Renal pelvis (tissue), 4 donors: ENCODE results near the gene KMT2C. TPM values are rescaled to one million over a fixed set of nuclear protein-coding genes. Genes with fewer than 3 reads are reported as not detected.
"Not testable (repeated sequence)": the region's sequence is repeated elsewhere in the genome, so short reads cannot be mapped to it uniquely, and the experiment has no call there.

Source experiments
- DNase-seq: peaks from one replicate; pipeline ENCODE4 v3.0.0-alpha.2; 2013
- polyA plus RNA-seq, 3 donors: library from polyadenylated mRNA; unstranded; fragments of 120-200 nt; gene quantifications; one replicate each; pipeline ENCODE4 v1.2.1, GENCODE V29; 2013; ENCODE audit not compliant: insufficient read length in 3 of 3

Gene KMT2C
- polyA plus RNA-seq, 3 donors = 36.2 to 46.0 (median 43.2) TPM

DNA sequence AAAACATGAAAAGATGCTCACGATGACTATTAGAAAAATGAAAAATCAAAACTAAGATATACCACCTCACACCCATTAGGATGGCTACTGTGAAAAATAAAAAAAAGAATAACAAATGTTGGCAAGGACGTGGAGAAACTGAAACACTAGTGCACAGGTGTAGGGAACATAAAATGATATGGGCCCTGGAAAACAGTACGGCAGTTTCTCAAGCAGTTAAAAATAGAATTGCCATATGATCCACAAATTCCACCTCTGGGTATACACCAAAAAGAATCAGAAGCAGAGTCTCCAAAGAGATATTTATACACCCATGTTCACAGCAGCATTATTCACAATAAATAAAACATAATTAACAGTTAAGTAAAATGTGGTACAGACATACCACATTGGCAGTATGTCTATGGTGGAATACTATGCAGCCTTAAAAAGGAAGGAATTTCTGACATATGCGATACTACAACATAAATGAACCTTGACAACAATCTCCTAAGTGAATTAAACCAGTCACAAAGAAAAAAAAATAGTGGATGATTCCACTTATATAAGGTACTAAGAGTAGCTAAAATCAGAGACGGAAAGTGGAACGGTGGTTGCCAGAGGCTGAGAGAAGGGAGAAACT, 69.7 kb downstream of the KMT2C start:
- no peak for DNase-seq

DNA sequence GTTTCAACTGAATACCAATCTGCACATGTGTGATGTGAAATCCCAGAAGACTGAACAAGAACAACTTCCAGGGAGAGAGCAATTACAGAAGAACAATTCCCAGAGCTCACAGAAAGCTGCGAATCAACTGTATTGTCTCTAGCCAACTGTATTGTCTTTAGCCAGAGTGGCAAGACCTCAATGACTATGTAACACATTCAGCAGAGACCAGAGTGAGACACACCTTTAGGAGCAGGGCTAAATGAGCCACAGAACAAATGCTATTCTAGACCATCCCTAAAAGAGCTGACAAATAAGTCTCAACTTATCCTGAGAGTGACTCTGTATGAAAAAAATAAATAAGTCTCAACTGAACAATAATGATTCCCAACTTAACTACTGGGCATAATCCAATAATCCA, 72.0 kb downstream of the KMT2C start:
- DNase-seq = no peak

DNA sequence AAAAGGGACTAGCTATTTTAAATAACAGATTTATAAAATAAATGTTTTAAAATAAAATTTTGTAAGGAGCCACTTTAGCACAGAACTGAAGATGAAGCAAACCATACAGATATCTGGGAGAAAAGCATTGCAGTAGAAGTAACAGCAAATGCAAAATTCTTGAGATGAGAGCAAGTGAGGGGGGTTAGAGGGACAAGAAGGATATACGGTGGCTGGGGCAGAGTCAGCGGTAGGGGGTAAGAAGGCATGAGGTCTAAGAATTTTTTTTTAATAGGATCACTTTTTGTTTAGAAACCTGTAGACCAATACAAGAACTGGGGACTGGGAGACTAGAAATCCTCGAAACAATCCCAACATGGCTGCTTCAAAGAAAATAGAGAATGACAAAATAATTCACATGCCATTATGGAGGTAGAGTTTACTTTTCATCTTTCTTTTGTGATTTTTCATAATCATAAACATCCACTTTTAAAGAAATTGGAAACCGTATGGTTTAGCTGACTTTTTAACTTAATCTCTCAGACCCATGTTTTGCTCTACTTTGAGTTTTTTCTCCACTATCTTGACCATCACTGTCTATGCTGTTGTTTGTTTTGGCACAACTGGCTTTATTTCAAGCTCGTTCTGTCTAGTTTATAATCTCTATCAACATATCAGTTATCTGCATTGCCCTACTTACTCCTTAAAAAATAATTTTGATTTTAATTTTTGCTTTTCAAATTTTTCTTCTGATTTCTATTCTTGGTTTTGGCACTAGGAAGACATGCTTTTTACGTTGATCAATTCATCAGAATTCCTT, 73.5 kb downstream of the KMT2C start:
- no peak for DNase-seq

DNA sequence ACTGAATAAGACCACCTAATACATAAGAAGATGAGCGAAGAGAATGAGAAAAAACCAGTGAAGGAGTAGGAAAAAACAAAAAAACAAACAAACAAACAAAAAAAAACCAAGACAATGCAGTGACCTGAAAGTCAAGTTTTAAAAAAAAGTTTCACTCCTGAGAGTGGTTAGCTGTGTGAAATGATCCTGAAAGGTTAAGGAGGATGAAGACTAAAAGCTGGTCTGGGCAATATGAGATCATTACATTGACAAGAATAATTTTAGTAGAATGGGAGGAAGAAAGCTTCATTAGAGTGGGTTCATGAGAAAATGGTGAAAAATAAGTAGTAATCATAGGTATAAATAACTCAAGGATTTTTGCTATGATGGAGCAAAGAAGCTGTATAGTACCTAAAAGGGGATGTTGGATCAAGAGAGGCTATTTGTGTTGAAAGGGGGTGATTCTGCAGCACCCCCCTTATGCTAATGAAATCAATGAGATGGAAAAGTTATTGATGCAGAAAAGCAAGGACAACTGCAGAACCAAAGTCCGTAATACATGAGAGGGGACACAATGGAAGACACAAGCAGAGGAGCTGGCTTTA, 80.2 kb downstream of the KMT2C start:
- no peak for DNase-seq

DNA sequence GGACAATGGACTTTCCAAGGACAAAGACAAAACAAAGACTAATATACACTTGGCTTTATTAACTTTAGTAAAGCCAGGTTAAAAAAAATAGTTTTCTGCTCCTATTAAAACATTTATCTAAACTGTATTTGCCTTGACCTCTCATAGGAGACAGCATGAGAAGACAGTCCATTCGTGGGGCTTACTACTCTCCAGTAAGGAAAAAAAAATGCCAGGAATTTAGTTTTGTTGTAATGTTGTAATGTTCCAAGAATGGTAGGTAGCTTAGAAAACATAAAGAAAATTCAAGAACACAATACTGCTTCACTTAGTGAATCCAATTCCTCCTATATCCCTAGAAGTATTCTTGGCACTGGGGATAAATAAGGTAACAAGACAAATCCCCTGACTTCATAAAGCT, 81.7 kb downstream of the KMT2C start:
- DNase-seq = no peak

DNA sequence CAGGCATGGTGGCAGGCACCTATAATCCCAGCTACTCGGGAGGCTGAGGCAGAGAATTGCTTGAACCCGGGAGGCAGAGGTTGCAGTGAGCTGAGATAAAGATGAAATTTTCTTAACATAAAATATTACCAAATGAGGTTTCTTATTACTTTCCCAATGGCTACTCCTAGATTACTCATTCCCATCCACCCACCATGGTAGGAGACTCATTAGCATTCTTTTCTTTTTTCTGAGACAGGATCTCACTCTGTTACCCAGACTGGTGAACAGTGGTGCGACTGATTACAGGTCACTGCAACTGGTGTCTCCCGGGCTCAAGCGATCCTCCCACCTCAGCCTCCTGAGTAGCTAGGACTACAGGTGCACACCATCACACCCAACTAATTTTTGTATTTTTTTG, 82.5 kb downstream of the KMT2C start:
- not testable (repeated sequence) for DNase-seq

DNA sequence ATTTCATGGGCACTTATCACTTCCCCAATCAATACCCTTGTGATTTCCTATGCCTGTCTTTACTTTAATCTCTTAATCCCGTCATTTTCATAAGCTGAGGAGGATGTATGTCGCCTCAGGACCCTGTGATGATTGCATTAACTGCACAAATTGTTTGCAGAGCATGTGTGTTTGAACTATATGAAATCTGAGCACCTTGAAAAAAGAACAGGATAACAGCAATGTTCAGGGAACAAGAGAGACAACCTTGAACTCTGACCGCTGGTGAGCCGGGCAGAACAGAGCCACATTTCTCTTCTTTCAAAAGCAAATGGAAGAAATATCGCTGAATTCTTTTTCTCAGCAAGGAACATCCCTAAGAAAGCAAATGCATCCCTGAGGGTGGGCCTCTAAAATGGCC, 84.1 kb downstream of the KMT2C start:
- not testable (repeated sequence) for DNase-seq

DNA sequence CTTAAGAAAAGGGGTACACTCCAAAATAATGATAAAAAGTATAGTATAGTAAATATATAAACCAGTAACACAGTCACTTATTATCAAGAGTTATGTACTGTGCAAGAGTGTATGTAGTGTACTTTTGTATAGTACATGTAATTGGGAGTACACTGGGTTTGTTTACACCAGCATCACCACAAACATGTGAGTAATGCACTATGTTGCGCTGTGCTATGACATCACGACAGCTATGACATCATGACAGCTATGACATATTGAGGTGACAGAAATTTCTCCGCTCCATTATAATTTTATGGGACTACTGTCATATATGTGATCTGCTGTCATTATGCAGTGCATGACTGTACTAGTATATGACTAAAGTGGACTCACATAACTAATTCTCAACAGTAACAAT, 84.6 kb downstream of the KMT2C start:
- no peak for DNase-seq

DNA sequence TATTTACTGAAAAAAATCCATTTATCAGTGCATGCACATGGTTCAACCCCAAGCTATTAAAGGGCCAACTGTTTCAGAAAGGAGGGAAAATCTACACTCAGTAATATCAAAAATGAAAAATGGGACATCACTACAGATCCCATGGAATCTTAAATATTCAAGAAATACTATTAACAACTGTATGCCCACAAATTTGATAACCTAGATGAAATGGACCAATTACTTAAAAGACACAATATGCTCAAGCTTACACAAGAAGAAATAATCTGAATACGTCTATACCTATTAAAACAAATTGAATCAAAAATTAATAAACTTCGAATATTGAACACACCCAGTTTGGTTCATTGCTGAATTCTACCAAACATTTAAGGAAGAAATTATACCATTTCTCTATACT, 87.9 kb downstream of the KMT2C start:
- no peak for DNase-seq

DNA sequence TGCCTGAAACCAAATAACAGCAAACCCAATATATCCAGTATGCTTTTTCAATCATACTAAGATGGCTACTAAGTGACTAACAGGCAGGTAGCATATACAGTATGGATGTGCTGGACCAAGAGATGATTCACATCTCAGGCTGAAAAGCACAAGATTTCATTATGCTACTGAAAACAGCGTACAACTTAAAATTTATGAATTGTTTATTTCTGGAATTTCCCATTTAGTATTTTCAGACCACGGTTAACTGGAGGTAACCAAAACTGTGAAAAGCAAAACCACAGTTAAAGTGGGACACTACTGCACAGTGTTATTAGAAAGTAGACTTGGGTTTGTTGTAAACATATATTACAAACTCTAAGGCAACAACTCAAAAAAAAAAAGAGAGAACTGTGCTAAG, 91.5 kb downstream of the KMT2C start:
- DNase-seq = no peak

DNA sequence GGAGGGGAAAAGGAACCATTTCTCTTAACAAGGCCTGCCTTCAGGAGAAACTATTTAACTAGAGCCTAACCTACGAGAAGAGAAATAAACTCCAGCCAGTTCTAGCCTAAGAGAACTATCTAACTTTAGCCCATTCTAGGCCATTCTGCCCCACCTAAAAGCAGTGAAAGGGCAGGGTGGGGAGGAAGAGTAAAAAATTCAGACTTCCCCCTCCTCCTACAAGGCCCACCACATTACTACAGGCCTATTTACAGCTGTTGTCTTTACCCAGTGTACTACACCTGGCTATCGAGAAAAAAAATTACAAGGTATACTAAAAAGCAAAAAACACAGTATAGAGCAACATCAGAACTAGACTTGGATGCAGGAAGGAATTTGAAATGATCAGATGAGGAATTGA, 93.0 kb downstream of the KMT2C start:
- DNase-seq = no peak

DNA sequence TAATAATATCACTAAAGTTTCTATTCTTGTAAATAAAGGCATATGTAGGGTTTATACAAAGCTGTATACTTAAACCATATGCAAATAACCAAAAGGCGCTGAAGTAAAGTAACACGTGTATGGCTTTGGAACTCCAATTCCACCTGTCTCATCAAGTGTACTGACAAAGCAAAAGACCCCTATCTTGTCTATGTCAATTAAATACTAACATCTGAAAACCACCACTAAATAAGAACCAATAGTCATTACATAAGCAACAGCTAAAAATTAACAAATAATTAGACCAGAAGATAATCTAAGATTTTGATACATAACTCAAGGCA, 93.9 kb downstream of the KMT2C start:
- no peak for DNase-seq

DNA sequence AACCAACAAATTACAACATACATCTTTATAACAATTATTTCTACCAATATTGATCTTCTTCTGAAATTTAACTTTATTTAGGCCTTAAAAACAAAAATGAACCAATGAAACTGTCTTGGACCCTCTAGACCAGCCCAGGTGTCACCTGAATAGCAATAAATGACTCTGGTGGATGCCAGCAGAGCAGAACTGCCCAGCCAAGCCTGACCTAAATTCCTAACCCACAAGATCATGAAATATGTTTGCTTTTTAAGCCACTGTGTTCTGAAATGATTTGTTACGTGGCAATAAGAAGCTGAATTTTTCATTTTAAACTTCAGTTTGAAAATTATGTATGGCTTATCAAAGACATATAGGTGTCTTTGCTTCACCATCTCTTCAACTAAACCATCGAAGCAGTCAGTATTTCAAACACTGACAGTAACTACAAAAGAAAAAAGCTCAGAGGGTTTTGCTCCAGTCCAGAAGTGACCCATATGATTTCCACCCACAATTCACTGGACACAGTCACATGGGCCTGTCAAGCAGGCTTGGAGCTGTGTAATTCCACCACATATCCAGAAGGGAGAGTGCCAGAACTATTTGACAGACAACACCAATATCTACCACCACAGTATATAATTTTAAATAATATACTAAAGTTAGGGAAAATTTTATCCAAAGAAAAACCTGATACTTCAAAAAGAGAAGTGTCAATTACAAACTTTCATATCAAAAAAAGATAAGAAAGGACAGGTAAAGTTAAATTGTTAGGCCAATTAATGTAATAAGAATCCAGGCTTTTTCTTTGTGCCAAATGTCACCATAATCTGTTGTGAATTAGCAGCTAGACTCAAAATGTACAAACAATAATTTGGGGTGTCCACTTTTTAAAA, 94.5 kb downstream of the KMT2C start:
- peak; percentile 51 for DNase-seq

DNA sequence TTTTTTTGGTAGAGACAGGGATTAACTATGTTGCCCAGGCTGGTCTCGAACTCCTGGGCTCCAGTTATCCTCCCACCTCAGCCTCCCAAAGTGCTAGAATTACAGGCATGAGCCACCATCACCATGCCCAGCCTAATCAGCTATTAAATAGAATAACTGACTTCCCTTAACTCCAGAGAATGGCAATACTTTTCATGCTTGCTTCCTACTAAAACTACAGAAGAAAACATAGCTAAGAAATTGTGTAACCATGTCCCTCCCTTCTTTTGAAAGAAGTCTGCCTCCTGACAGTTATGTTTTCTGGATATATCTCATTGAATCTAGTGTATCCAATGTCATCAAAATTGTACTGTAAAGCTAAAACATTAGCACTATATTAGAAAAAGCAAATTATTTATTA, 95.6 kb downstream of the KMT2C start:
- no peak for DNase-seq

DNA sequence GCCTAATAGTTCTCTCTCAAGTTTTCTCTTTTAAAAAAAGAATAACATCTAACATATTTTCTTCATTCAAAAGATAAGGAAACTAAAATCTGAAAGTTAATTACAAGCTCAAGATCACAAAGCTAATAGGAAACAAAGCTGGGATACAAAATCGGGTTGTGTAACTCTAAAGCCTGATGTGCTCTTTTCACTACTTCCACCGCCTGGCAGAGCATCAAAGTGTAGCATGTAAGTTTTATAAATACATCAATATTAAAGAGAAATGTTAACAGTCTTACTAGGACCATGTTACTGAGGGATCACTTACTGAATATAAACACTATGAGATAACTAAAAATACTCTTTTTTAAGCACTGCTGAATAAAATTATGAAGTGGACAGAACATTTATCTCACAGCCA, 97.2 kb downstream of the KMT2C start:
- DNase-seq = no peak

DNA sequence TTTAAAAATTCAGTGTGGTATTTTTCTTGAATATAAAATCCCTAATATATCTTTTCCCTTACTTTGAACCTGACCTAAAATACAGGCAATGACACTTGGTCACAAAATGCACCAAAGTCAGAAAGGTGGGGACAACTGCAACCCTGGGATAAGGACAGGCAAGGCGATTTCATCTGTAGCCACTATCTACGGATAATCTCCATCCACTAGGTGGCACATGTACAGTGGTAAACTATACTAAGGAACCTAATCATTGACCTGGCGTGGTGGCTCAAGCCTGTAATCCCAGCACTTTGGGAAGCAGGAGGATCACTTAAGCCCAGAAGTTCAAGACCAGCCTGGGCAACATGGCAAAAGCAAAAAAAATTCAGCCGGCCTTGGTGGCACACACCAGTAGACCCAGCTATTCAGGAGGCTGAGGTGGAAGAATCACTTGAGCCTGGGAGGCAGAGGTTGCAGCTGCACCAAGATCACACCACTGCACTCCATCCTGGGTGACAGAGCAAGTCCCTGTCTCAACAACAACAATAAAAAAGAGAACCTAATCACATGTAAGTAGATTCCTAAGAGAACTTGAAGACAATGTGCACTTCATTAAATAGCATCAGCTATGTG, 98.9 kb downstream of the KMT2C start:
- no peak for DNase-seq

DNA sequence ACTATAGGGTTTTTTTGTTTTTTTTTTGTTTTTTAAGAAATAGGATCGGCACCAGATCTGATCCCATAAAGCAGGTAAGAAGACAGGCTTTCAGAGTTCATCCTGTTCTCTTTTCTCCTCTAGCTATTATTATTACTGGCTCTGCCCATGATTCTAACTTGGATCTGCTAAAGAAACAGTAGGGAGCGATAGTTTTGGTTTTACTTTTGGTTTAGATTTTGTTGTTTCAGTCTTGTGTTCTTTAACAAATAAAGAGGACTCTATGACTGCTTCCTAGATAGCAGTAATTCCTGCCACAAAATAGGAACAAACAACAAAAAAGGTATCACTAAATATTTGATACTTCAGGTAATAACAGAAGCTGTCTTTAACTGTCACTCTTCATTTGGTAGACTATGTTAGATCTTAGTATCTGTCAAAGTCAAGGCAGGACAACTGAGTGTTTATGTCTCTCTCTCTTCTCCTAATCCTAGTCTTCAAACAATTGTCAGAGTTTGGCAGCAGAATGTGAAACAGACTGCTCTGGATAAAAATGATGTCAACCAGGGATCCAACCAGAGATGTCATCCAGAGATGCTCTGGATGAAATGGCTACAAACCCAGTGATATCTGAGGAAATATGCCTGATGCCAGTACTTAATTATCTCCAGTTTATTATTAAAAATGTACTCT, 99.8 kb downstream of the KMT2C start:
- DNase-seq = no peak

DNA sequence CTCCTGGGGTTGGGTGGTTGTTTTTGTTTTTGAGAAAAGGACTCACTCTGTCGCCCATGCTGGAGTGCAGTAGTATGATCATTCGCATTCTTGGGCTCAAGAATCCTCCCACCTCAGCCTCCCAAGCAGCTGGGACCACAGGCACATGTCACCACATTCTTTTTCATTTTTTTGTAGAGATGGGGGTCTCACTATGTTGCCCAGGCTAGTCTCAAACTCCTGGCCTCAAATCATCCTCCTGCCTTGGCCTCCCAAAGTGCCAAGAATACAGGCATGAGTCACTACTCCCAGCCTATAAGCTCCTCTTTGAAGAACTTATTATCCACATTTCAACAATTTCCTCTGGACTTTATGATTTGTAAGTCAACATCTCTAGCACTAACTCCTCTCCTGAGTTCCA, 102.7 kb downstream of the KMT2C start:
- no peak for DNase-seq

DNA sequence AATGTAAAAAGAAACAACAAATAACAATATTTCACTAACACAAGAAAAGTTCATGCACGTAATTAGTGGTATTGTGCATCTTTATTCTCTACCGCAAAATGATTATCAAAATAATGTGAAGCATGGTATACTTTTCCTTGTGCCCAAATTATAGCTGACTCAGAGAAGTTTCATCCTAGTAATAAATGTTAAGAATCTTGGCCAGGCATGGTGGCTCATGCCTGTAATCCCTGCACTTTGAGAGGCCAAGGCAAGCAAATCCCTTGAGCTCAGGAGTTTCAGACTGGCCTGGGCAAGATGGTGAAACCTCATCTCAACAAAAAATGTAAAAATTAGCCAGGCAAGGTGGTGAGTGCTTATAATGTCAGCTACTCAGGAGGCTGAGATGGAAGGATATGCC, 105.0 kb downstream of the KMT2C start:
- no peak for DNase-seq

DNA sequence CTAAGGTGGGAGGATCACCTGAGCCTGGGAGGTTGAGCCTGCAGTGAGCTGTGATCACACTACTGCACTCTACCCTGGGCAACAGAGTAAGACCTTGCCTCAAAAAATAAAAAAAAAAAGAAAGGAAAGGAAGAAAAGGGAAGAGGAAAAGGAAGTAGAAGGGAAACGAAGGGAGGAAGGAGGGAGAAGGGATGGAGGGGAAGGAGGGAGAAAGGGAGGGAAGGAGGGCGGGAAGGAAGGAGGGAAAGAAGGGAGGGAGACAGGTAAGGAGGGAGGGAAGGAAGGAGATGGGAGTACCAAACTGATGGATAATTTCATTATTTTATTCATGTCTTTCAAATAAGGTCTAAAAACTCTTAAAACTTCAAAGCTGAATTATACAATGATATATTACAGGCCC, 106.3 kb downstream of the KMT2C start:
- no peak for DNase-seq

DNA sequence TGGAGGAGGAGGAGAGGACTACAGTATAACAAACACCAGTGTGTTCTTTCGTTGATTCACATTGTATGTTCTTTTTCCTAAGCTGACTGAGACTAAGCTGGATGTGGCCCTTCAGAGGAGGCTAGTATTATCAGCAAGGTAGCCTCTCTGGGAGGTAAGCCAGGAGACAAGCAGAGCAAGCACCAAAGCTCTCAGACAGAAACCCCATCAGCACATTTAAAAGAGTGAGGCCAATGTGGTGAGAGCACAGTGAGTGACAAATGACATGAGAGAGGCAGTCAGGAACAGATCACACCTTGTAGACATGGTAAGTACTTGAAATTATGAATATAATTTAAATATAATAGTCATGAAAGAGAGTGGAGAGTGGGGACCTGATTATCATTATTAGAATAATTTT, 107.6 kb downstream of the KMT2C start:
- no peak for DNase-seq

DNA sequence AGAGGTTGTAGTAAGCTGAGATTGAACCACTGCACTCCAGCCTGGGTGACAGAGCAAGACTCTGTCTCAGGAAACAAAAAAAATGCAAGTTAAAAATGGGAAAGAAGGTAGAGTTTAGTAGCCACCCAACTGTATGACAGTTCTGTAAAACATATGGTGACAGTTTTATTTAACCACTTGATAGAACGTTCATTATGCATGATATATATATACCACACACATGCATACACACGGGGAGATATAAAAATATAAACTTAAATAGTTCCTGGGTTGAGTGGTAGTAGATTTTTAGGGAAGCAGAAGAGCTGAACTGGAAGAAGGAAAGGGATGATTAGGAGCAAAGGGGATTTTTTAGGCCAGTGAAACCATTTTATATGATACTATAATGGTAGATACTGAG, 120.0 kb downstream of the KMT2C start:
- DNase-seq = no peak
